KG1 (cell line): ENCODE results near the gene BTN3A1.
A peak's percentile ranks its signal among the peaks of the same experiment; 100 is the strongest.

Experiments
- DNase-seq: peaks from one replicate; lab custom pipeline; 2025; lab: John Stamatoyannopoulos, UW

Gene BTN3A1

GRCh38 chr6:26379740-26380139 is 22.3 kb upstream of the BTN3A1 start:
- DNase-seq, result no peak

- no peak for DNase-seq
Observed at GRCh38 chr6:26380256-26380655, 21.8 kb upstream of the BTN3A1 start.

GRCh38 chr6:26382121-26382520 is 20.0 kb upstream of the BTN3A1 start:
- no peak for DNase-seq

GRCh38 chr6:26383624-26384417 is 18.3 kb upstream of the BTN3A1 start:
- no peak for DNase-seq

GRCh38 chr6:26385734-26386125 is 16.3 kb upstream of the BTN3A1 start:
- no peak for DNase-seq

GRCh38 chr6:26387565-26387964 is 14.5 kb upstream of the BTN3A1 start:
- no peak for DNase-seq

GRCh38 chr6:26388014-26388413 is 14.1 kb upstream of the BTN3A1 start:
- DNase-seq, result no peak

- no peak for DNase-seq
Observed at GRCh38 chr6:26388441-26388840, 13.6 kb upstream of the BTN3A1 start.

GRCh38 chr6:26389349-26389894 is 12.7 kb upstream of the BTN3A1 start:
- no peak for DNase-seq

- no peak for DNase-seq
Observed at GRCh38 chr6:26390531-26390930, 11.5 kb upstream of the BTN3A1 start.

- DNase-seq, result no peak
Observed at GRCh38 chr6:26392932-26393636, 9.0 kb upstream of the BTN3A1 start.

- DNase-seq, result no peak
Observed at GRCh38 chr6:26394289-26394688, 7.8 kb upstream of the BTN3A1 start.

- no peak for DNase-seq
Observed at GRCh38 chr6:26398555-26398954, 3.5 kb upstream of the BTN3A1 start.

GRCh38 chr6:26400626-26401025 is 1.4 kb upstream of the BTN3A1 start:
- no peak for DNase-seq

- peak; percentile 76 for DNase-seq
Observed at GRCh38 chr6:26401389-26401986, 587 bp upstream of the BTN3A1 start.

GRCh38 chr6:26403893-26404292 is 1.8 kb downstream of the BTN3A1 start:
- no peak for DNase-seq

GRCh38 chr6:26404546-26404945 is 2.5 kb downstream of the BTN3A1 start:
- DNase-seq, result peak; percentile 5

GRCh38 chr6:26408828-26409730 is 7.0 kb downstream of the BTN3A1 start:
- no peak for DNase-seq

- DNase-seq, result no peak
Observed at GRCh38 chr6:26411751-26412150, 9.7 kb downstream of the BTN3A1 start.

GRCh38 chr6:26412228-26412627 is 10.2 kb downstream of the BTN3A1 start:
- no peak for DNase-seq

- no peak for DNase-seq
Observed at GRCh38 chr6:26412954-26413353, 10.9 kb downstream of the BTN3A1 start.

GRCh38 chr6:26414281-26414680 is 12.2 kb downstream of the BTN3A1 start:
- DNase-seq, result no peak
